HEK293 (cell line): ENCODE results near the gene ACKR4.

Experiments
- SP2 ChIP-seq: fragments of 450-650 bp; formaldehyde crosslinking; IDR thresholded peaks from 2 replicates; pipeline ENCODE4 v1.5.1; 2016; ENCODE audit warnings: missing biosample characterization, missing genetic modification characterization
- TRIM28 ChIP-seq: IDR thresholded peaks from 2 replicates; pipeline ENCODE4 v1.6.1; 2011; ENCODE audit warnings: low read length, control low read depth, borderline replicate concordance
- ZBTB10 ChIP-seq: fragments of 450-650 bp; formaldehyde crosslinking; IDR thresholded peaks from 2 replicates; pipeline ENCODE4 v1.5.1; 2016; ENCODE audit warnings: missing biosample characterization, missing genetic modification characterization
- ZBTB21 ChIP-seq: fragments of 450-650 bp; formaldehyde crosslinking; IDR thresholded peaks from 2 replicates; pipeline ENCODE4 v1.5.1; 2017; ENCODE audit warnings: missing biosample characterization, missing genetic modification characterization
- ZNF157 ChIP-seq: fragments of 450-650 bp; formaldehyde crosslinking; IDR thresholded peaks from 2 replicates; pipeline ENCODE4 v1.5.1; 2016; ENCODE audit warnings: missing biosample characterization, missing genetic modification characterization
- ZNF174 ChIP-seq: fragments of 450-650 bp; formaldehyde crosslinking; IDR thresholded peaks from 2 replicates; pipeline ENCODE4 v1.5.0; 2017; ENCODE audit warnings: missing biosample characterization, mild to moderate bottlenecking, missing genetic modification characterization
- ZNF214 ChIP-seq: fragments of 450-650 bp; formaldehyde crosslinking; IDR thresholded peaks from 2 replicates; pipeline ENCODE4 v1.5.1; 2017; ENCODE audit warnings: missing biosample characterization, mild to moderate bottlenecking, missing genetic modification characterization, borderline replicate concordance
- ZNF311 ChIP-seq: fragments of 450-650 bp; formaldehyde crosslinking; IDR thresholded peaks from 2 replicates; pipeline ENCODE4 v1.5.1; 2017; ENCODE audit warnings: missing biosample characterization, missing genetic modification characterization, borderline replicate concordance
- ZNF37A ChIP-seq: fragments of 450-650 bp; IDR thresholded peaks from 2 replicates; pipeline ENCODE4 v1.5.1; 2018; ENCODE audit warnings: missing biosample characterization, missing genetic modification characterization
- ZNF585B ChIP-seq: fragments of 450-650 bp; formaldehyde crosslinking; IDR thresholded peaks from 2 replicates; pipeline ENCODE4 v1.5.1; 2016; ENCODE audit warnings: missing biosample characterization, missing genetic modification characterization
- ZNF624 ChIP-seq: fragments of 450-650 bp; formaldehyde crosslinking; IDR thresholded peaks from 2 replicates; pipeline ENCODE4 v1.5.1; 2017; ENCODE audit warnings: missing biosample characterization, missing genetic modification characterization
- ZSCAN18 ChIP-seq: fragments of 450-650 bp; formaldehyde crosslinking; IDR thresholded peaks from 2 replicates; pipeline ENCODE4 v1.5.1; 2016; ENCODE audit warnings: missing biosample characterization, missing genetic modification characterization
- TF ChIP-seq, protein P1 (sequence below): fragments of 450-650 bp; formaldehyde crosslinking; IDR thresholded peaks from 2 replicates; pipeline ENCODE4 v1.5.1; 2016; ENCODE audit warnings: missing biosample characterization, missing genetic modification characterization
- TF ChIP-seq, protein P2 (sequence below): fragments of 450-650 bp; formaldehyde crosslinking; IDR thresholded peaks from 2 replicates; pipeline ENCODE4 v1.5.1; 2016; ENCODE audit warnings: missing biosample characterization, missing genetic modification characterization

- TF ChIP-seq ZNF174 (tag by site-specific recombination) (no peak), ZNF157 (tag by site-specific recombination) (no peak), ZNF311 (tag by site-specific recombination) (no peak), ZNF624 (no peak), TRIM28 (no peak), ZNF37A (tag by site-specific recombination) (no peak), ZBTB10 (no peak), ZBTB21 (tag by site-specific recombination) (no peak), ZNF214 (tag by site-specific recombination) (no peak), ZSCAN18 (no peak), ZNF585B (tag by site-specific recombination) (no peak), SP2 (tag by site-specific recombination) (no peak)
- TF ChIP-seq, protein P1, sequence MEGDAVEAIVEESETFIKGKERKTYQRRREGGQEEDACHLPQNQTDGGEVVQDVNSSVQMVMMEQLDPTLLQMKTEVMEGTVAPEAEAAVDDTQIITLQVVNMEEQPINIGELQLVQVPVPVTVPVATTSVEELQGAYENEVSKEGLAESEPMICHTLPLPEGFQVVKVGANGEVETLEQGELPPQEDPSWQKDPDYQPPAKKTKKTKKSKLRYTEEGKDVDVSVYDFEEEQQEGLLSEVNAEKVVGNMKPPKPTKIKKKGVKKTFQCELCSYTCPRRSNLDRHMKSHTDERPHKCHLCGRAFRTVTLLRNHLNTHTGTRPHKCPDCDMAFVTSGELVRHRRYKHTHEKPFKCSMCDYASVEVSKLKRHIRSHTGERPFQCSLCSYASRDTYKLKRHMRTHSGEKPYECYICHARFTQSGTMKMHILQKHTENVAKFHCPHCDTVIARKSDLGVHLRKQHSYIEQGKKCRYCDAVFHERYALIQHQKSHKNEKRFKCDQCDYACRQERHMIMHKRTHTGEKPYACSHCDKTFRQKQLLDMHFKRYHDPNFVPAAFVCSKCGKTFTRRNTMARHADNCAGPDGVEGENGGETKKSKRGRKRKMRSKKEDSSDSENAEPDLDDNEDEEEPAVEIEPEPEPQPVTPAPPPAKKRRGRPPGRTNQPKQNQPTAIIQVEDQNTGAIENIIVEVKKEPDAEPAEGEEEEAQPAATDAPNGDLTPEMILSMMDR (tag by site-specific recombination), result no peak
- TF ChIP-seq, protein P2, sequence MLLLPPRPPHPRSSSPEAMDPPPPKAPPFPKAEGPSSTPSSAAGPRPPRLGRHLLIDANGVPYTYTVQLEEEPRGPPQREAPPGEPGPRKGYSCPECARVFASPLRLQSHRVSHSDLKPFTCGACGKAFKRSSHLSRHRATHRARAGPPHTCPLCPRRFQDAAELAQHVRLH (tag by site-specific recombination), result no peak
Measured at GRCh38 chr3:132623646-132624045, 26.6 kb downstream of the ACKR4 start.
